Hepatic stellate cell (primary cell): ENCODE results near the gene ABCA7.
"Not testable (repeated sequence)": the region's sequence is repeated elsewhere in the genome, so short reads cannot be mapped to it uniquely, and the experiment has no call there.

Experiments used
- DNase-seq: peaks from one replicate; pipeline ENCODE4 v3.0.0; 2011; ENCODE audit warnings: low spot score

Gene ABCA7

DNA sequence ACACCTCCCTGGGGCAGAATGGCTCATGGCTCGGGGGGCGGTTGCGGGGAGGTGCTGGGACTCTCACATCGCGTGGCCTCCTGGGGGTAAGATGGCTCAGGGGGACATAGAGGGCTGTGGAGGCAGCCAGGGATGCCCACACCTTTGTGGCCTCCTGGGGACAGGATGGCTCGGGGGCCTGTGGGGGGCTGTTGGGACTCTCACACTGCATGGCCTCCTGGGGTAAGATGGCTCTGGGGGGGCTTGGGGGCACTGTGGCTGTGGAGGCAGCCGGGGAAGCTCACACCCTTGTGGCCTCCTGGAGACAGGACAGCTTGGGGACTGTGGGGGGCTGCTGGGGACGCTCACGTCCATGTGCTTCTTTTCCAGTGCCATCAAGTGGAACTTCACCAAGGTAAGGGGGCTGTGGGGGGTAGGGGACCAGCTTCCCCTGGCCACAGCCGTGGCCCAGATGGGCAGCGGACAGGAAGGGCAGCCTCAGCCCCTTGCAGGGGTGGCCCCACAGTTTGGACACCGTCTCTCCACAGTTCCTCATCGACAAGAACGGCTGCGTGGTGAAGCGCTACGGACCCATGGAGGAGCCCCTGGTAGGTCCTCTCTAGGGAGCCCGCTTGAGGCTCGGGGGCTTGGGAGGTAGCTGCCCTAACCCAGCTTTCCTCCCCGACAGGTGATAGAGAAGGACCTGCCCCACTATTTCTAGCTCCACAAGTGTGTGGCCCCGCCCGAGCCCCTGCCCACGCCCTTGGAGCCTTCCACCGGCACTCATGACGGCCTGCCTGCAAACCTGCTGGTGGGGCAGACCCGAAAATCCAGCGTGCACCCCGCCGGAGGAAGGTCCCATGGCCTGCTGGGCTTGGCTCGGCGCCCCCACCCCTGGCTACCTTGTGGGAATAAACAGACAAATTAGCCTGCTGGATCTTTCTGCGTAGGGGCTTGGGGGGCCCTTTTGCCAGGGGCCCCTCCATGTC, 66.2 kb downstream of the ABCA7 start:
- no peak for DNase-seq

DNA sequence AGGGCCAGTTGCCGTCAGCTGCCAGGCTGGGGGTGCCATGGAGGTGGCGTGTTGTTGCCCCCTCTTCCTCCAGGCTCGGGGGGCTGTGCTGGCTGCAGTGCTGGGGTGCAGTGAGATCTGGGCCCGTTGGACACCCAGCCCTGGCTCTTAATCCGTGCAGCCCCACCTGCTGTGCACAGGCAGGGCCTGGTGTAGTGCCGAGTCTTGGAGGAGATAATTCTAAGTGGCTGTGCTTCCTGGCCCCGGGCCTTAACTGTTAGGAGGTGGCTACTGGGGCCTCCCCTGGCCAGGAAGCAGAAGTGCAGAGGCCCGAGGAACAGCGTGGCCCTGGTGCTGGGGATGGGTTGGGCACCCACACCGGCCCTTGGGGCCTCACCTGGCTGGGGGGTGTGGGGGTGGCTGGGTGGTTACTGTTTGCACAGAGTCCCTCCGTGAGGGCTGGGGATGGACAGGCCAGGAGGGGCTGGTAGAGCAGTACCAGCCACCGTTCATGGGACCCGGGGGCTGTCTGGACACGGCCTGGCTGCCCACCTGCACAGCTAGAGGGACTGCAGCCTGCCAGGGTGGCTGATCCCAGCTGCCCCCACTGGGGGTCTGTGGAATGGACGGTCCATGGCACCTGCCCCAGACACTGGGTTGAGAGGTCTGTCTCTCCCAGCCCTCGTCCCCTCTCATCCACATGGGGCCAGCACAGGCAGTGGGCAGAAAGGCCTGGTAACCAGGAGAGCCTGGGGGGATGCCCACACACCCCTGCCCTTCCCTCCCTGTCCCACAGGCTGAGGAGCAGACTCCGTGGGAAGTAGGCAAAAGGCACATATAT, 67.1 kb downstream of the ABCA7 start:
- DNase-seq: no peak

DNA sequence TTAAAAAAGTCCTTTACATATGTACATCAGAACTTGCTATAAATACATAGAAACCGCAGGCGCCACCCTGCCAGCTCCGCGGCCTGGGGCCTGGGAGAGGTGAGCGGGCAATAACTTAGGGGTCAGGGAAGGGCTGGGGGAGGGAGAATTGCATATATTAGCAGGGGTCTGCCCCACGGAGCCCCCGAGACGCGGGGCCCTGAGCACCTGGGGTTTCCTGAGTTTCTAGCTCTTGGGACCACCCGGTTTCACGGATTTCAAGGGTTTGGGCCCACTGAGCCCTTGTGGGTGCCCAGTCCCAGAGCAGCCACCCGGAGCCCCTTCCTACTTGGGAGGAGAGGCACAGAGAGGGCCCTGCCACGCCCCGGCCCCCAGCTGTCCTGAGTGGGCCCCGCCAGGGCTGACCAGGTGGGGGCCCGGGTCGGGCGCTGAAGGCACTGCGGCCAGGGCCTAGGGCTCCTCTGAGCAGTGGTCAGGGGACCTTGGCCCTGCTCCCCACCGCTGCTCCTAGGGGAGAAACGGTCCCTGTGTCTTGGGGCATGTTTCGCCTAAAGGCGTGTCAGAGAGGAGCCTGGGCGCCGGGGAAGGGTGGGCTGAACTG, 67.9 kb downstream of the ABCA7 start:
- no peak for DNase-seq

DNA sequence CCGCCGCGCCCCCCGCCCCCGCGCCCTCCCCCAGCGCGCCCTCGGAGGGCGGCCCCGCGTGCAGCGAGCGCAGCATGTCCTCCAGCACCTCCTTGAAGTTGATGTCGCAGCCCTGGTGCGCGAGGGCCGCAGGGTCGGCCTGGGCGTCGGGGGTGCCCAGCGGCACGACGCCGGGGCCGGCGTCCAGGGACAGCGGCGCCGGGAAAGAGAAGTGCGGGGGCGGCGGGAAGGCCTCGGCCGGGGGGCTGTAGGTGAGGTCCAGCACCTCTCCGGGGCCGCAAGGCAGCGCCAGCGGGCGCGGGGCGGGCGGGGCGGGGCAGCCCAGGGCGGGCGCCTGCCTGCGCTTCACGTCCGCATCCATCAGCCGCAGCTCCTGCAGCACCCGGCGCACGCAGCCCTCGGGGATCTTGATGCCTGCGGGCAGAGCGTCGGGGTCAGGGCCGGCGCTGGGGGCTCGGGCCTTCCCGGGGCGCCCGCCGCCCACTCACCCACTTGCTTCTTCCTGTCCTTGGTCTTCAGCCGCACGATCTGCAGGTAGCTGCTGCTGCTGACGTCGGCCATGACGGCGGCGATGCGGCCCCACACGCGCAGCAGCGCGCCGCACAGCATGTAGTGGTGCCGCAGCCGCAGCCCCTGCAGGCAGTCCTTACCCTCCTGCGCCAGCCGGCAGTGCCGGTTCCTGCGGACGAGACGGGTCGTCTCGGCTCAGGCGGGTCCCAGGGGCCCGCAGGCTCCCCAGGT, 68.6 kb downstream of the ABCA7 start:
- DNase-seq: no peak

DNA sequence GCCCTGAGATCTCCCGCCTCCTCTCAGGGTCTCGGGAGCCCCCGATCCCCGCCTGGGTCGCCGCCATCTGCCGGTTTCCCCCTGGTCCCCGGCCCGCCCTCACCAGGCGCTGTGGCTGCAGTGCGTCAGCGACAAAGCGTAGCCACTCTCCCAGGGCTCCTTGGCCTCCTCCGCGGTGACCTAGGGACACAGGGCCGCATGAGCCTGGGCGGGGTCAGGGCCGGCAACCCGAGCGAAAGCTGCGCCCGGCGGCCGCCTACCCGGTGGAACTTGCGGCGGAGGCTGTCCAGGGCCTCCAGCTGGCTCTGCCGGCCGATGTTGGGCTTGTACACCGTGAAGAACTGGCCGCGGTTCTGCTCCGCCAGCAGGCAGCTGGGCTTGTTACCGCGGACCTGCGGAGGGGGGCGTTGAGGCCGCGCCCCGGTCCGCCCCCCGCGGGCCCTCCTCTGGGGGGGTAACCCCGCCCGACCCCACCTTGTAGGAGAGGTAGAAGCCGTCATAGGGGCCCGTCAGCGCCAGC, 69.2 kb downstream of the ABCA7 start:
- no peak for DNase-seq

DNA sequence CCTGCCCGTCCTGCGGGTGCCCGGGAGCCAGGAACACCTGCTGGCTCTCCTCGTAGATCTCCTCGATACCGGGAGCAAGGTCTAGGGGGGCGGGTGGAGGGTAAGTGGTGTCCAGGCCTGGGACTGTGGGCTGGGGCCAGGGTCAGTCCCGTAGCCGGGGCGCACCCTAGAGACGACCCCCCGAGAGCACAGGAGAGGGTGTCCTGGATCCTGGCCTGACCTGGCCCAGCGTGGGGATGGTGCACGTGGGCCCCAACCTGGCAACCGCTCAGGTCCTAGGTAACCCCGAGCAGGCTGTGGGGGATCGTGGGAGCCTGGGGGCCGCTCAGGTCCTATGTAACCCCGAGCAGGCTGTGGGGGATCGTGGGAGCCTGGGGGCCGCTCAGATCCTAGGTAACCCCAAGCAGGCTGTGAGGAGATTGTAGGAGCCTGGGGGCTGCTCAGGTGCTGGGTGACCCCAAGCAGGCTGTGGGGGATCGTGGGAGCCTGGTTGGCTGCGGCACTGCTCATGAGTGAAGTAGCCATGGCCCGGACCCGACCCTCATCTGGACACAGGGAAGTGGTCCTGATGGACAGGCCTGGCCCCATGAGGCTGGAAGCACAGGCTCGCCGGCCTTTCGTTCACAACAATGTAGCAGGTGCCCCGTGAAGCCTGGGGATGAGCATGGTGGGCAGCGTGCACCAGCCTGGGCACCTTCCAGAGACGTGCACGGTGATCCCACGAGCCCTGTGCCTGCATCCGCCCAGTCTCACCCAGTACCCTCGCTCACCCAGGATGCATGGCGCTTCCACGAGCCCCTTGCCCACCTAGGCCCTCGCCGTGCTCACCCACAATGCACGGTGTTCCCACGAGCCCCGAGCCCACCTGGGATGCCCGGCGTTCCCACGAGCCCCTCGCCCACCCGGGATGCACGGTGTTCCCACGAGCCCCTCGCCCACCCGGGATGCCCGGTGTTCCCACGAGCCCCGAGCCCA, 70.1 kb downstream of the ABCA7 start:
- no peak for DNase-seq

DNA sequence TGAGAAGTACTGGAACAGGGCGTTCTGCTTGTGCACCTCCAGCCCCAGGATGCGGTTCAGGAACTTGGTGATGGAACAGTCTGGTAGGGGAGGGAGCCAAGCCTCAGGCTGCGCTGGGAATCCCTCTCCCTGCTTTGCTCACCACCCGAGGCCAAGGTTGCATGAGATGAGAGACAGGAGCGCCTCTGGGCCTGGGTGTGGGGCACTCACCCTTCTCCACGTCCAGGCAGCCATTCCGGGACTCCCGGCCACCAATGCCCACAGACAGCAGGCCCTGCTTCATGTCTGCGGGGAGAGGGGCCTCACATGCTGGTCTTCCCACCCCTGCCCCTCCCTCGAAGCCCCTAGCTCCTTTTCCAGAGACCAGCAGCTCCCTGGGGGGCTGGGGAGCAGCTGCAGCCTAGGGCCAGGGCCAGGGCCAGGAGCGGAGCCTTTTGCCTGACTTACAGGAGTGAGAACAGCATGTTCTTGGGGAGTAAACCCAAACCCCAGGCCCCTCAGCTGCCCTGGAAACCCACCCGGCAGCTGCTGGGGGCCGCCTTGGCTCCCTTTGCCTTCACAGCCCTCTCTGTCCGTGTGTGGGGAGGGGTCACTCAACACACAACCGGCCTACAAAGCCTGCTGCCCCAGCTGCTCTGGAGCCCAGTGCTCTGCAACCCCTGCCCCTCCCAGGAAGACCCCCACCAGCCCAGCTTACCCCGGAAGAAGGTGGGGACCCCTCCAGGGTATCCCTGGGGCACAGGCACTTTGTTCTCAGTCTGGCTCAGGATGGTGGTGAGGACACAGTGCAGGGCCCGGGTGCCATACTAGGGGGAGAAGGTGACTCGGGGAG, 71.1 kb downstream of the ABCA7 start:
- DNase-seq: no peak

DNA sequence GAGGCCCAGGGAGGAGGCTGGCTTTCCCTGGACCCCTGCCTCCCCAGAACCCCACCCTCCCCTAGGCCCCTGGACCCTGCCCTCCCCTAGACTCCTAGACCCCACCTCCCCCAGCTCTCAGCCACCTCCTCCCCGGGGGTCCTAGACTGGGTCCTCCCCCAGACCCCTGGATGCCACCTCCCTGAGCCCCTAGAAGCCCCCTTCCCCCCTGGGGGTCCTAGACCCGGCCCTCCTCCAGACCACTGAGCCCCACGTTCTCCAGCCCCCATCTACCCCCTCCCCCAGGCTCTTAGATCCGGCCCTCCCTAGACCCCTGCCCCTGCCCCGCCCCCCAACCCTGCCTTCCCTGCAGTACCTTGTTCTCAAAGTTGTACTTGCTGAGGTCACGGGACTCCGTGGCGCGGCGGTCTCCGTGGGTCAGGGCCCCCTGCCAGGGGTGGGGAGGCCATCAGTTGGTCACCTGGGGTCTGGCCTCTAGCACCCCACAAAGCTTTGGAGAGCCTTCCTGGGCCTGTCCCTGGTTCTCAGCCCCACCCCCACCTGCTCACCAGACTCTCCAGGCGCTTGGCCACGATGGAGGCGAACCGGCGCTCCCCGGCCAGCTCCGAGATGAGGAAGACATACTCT, 71.8 kb downstream of the ABCA7 start:
- DNase-seq: no peak

DNA sequence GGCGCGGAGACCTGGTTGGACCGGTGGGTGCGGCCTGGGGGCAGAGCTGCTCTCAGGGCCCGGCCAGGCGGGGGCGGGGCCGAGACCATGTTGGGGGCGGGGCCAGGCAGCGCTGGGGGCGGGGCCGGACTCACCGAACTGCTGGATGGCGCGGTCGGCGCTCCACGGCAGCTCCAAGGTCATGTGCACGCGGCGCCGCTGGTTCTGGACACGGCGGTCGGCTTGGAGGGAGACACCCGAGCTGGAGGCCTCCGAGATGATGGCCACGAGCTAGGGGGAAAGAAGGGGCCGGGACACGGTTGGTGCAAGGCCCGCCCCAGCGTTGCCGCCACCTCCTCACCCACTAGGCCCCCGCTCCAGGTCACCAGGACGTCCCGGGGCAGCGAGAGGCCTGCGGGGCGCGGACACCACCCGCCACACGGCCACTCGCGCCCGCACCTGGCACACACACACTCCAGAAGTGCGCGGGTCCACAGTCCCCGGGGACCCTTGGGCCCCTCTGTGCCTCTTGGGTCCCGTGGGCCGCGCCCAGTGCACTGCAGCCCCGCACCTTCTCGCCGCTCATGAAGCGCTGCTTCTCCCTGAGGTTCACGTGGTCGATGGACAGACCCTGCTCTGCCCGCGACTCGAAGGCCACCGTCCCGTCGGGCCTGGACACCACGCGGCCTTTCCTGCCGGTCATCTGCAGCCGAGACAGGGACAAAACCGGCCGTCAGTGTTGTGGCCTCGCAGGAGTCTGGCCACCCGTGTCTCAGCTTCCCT, 72.5 kb downstream of the ABCA7 start:
- no peak for DNase-seq

DNA sequence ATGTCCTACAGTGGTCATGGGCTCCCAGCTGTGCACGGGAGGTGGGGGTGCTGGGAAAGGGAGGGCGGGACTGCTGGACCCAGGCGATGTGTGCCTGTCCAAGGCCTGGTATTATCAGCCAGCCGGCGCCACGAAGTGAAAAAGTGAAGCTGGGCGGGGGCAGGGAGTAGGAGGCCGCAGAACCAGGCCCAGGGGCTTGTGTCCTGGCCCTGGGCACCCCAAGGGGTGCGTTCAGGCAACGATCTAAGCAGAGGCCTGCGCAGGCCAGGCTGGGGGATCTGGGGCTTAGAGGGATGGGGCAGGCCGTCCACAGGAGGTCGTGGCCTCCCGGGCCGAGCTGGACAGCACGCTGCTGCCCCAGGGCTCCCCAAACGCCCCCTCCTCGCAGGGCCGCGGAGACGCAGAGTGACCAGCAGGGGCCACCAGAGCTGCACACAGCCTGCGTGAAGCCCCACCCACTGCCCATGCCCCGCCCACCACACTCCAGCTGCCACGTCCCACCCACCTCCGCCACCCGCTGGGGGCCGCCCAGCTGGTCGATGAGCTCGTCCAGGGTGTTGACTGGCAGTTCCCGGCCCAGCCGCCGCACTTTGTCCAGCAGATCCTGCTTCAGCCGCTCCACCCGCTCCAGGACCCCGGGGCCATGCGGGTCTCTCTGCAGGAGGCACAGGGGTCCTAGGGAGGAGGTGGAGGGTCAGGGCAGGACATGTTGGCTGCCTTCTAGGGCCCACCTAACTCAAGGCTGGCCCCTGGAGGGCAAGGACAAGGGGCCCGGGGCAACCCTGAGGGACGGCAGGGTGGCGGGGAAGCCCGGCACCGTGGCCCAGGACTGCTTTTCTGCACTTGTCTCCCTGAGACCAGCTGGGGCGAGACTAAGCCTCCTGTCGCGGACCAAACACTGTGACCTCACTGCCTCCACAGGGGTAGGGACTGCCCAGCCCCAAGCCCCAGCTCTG, 73.4 kb downstream of the ABCA7 start:
- DNase-seq: peak; percentile 96

DNA sequence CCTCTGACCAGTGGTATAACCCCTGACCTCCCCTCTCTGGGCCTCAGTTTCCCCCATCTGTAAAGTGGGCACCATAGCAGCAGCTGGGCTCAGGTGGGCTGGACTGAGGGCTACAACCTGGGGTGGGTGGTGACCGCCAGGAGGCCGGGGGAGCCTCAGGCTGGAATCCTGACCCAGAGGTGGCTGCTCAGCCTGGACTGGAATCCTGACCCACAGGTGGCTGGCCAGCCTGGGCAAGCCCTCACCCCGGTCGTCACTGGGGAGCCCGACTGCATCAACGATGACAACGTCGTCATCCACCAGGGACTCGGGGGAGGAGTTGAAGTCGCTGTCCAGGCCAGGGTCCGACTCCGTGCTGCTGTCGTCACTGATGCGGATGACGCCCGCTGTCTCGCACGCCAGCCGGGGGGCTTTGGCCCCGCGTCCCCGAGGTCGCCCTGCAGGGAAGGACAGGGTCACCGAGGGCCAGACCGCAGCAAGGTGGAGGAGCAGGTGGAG, 74.1 kb downstream of the ABCA7 start:
- no peak for DNase-seq

DNA sequence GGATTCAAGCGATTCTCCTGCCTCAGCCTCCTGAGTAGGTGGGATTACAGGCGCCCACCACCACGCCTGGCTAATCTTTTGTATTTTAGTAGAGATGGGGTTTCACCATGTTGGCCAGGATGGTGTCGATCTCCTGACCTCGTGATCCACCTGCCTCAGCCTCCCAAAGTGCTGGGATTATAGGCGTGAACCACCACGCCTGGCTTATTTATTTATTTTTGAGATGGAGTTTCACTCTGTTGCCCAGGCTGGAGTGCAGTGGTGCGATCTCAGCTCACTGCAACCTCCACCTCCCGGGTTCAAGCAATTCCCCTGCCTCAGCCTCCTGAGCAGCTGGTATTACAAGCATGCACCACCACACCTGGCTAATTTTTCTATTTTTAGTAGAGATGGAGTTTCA, 74.8 kb downstream of the ABCA7 start:
- not testable (repeated sequence) for DNase-seq
